ENCODE measurements around the gene SMIM1.

DNA sequence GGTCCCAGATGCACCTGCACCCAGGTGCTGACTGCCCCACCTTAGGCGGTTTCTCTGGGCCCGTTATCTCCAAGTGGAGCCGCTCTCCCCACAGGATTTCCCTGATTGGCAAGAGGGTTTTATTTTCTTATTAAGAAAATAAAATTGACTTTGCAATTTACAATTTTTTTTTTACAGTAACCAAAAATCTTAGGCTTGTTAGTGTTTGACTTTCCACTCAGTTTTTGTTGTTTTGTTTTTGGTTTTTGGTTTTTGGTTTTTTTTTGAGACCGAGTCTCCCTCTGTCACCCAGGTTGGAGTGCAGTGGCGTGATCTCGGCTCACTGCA lies 25.1 kb upstream of the SMIM1 start:
- TF ChIP-seq, protein P1, sequence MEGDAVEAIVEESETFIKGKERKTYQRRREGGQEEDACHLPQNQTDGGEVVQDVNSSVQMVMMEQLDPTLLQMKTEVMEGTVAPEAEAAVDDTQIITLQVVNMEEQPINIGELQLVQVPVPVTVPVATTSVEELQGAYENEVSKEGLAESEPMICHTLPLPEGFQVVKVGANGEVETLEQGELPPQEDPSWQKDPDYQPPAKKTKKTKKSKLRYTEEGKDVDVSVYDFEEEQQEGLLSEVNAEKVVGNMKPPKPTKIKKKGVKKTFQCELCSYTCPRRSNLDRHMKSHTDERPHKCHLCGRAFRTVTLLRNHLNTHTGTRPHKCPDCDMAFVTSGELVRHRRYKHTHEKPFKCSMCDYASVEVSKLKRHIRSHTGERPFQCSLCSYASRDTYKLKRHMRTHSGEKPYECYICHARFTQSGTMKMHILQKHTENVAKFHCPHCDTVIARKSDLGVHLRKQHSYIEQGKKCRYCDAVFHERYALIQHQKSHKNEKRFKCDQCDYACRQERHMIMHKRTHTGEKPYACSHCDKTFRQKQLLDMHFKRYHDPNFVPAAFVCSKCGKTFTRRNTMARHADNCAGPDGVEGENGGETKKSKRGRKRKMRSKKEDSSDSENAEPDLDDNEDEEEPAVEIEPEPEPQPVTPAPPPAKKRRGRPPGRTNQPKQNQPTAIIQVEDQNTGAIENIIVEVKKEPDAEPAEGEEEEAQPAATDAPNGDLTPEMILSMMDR (conservative IDR thresholded peaks at IDR 0.05; ENCODE audit: low read length) = no peak
- no peak for TF ChIP-seq EZH2phosphoT487 (IDR thresholded peaks at IDR 0.05; ENCODE audit: borderline replicate concordance)

Data from Loucy (cell line).